ENCODE measurements around the gene IMPDH2.

Gene IMPDH2

DNA sequence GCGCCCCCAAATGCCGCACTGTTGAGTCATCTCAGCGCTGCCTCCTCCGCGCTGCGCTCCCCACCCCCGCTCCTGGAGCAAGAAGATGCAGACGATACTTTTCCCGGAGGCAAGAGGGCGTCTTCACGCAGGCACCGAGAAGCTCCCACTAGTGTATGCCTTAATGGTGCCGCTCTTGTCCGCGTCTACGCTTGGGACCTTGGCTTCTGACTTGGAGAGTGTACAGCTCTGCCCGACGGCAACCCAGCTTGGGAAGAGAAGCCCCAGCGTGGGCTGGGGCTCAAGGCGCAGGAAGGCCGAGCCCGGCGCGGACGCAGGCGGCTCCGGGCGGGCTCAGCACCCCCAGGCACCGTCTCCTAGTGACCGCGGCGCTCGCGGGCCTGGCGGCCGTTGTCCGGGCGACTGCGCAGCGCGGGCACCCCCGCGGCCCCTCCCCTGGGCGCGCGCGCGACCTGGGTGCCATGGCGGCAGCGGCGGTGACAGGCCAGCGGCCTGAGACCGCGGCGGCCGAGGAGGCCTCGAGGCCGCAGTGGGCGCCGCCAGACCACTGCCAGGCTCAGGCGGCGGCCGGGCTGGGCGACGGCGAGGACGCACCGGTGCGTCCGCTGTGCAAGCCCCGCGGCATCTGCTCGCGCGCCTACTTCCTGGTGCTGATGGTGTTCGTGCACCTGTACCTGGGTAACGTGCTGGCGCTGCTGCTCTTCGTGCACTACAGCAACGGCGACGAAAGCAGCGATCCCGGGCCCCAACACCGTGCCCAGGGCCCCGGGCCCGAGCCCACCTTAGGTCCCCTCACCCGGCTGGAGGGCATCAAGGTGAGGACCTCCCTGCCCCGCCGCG lies 39.2 kb downstream of the IMPDH2 start, which contains the start of gene P4HTM (continued):
- TF ChIP-seq ZNF600 (tag by site-specific recombination; IDR thresholded peaks at IDR 0.05) (no peak; the same call in 1 of the 2 replicates), GLI4 (tag by site-specific recombination; IDR thresholded peaks at IDR 0.05) (no peak), KLF10 (tag by site-specific recombination; IDR thresholded peaks at IDR 0.05) (peak; percentile 81), FEZF1 (tag by site-specific recombination; IDR thresholded peaks at IDR 0.05) (no peak), ZNF239 (tag by site-specific recombination; IDR thresholded peaks at IDR 0.05) (no peak), SALL2 (tag by site-specific recombination; IDR thresholded peaks at IDR 0.05; ENCODE audit: borderline replicate concordance) (no peak), ZNF629 (tag by site-specific recombination; IDR thresholded peaks at IDR 0.05) (peak; percentile 71; the same call in 1 of the 2 replicates), ZNF473 (tag by site-specific recombination; IDR thresholded peaks at IDR 0.05) (no peak), ZNF174 (tag by site-specific recombination; IDR thresholded peaks at IDR 0.05) (no peak), GLIS1 (tag by site-specific recombination; IDR thresholded peaks at IDR 0.05) (peak; percentile 86), ZEB2 (tag by site-specific recombination; IDR thresholded peaks at IDR 0.05) (peak; percentile 92; the same call in 1 of the 2 replicates), ZNF426 (tag by site-specific recombination; IDR thresholded peaks at IDR 0.05) (no peak), ZFP37 (tag by site-specific recombination; IDR thresholded peaks at IDR 0.05) (no peak), ZNF416 (tag by site-specific recombination; IDR thresholded peaks at IDR 0.05) (no peak), MZF1 (tag by site-specific recombination; IDR thresholded peaks at IDR 0.05; ENCODE audit: borderline replicate concordance) (no peak), ZNF302 (tag by site-specific recombination; IDR thresholded peaks at IDR 0.05; ENCODE audit: low read depth) (no peak), KLF9 (tag by site-specific recombination; IDR thresholded peaks at IDR 0.05; ENCODE audit: low read depth) (0 out of 2 replicates have a peak, but pooled peaks have one; percentile 22), ZNF19 (tag by site-specific recombination; IDR thresholded peaks at IDR 0.05; ENCODE audit: low read depth) (no peak), YY2 (tag by site-specific recombination; IDR thresholded peaks at IDR 0.05) (0 out of 2 replicates have a peak, but pooled peaks have one; percentile 4), ZNF549 (tag by site-specific recombination; IDR thresholded peaks at IDR 0.05) (no peak), ZNF335 (tag by site-specific recombination; conservative IDR thresholded peaks at IDR 0.05) (peak; percentile 92), ZNF768 (tag by site-specific recombination; IDR thresholded peaks at IDR 0.05) (no peak), ZNF510 (tag by site-specific recombination; IDR thresholded peaks at IDR 0.05; ENCODE audit: insufficient replicate concordance) (no peak)
- TF ChIP-seq, protein P1, sequence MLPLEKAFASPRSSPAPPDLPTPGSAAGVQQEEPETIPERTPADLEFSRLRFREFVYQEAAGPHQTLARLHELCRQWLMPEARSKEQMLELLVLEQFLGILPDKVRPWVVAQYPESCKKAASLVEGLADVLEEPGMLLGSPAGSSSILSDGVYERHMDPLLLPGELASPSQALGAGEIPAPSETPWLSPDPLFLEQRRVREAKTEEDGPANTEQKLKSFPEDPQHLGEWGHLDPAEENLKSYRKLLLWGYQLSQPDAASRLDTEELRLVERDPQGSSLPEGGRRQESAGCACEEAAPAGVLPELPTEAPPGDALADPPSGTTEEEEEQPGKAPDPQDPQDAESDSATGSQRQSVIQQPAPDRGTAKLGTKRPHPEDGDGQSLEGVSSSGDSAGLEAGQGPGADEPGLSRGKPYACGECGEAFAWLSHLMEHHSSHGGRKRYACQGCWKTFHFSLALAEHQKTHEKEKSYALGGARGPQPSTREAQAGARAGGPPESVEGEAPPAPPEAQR (tag by site-specific recombination; IDR thresholded peaks at IDR 0.05): no peak
- TF ChIP-seq, protein P2, sequence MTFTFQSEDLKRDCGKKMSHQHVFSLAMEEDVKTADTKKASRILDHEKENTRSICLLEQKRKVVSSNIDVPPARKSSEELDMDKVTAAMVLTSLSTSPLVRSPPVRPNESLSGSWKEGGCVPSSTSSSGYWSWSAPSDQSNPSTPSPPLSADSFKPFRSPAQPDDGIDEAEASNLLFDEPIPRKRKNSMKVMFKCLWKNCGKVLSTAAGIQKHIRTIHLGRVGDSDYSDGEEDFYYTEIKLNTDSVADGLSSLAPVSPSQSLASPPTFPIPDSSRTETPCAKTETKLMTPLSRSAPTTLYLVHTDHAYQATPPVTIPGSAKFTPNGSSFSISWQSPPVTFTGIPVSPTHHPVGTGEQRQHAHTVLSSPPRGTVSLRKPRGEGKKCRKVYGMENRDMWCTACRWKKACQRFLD (tag by site-specific recombination; IDR thresholded peaks at IDR 0.05): no peak
- TF ChIP-seq, protein P3, sequence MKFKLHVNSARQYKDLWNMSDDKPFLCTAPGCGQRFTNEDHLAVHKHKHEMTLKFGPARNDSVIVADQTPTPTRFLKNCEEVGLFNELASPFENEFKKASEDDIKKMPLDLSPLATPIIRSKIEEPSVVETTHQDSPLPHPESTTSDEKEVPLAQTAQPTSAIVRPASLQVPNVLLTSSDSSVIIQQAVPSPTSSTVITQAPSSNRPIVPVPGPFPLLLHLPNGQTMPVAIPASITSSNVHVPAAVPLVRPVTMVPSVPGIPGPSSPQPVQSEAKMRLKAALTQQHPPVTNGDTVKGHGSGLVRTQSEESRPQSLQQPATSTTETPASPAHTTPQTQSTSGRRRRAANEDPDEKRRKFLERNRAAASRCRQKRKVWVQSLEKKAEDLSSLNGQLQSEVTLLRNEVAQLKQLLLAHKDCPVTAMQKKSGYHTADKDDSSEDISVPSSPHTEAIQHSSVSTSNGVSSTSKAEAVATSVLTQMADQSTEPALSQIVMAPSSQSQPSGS (tag by site-specific recombination; IDR thresholded peaks at IDR 0.05; ENCODE audit: low read depth): no peak
- TF ChIP-seq, protein P4, sequence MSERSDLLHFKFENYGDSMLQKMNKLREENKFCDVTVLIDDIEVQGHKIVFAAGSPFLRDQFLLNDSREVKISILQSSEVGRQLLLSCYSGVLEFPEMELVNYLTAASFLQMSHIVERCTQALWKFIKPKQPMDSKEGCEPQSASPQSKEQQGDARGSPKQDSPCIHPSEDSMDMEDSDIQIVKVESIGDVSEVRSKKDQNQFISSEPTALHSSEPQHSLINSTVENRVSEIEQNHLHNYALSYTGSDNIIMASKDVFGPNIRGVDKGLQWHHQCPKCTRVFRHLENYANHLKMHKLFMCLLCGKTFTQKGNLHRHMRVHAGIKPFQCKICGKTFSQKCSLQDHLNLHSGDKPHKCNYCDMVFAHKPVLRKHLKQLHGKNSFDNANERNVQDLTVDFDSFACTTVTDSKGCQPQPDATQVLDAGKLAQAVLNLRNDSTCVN (tag by site-specific recombination; optimal IDR thresholded peaks at IDR 0.05): peak; percentile 88
- TF ChIP-seq, protein P5, sequence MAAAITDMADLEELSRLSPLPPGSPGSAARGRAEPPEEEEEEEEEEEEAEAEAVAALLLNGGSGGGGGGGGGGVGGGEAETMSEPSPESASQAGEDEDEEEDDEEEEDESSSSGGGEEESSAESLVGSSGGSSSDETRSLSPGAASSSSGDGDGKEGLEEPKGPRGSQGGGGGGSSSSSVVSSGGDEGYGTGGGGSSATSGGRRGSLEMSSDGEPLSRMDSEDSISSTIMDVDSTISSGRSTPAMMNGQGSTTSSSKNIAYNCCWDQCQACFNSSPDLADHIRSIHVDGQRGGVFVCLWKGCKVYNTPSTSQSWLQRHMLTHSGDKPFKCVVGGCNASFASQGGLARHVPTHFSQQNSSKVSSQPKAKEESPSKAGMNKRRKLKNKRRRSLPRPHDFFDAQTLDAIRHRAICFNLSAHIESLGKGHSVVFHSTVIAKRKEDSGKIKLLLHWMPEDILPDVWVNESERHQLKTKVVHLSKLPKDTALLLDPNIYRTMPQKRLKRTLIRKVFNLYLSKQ (tag by site-specific recombination; IDR thresholded peaks at IDR 0.05; ENCODE audit: borderline replicate concordance): no peak
- TF ChIP-seq, protein P6, sequence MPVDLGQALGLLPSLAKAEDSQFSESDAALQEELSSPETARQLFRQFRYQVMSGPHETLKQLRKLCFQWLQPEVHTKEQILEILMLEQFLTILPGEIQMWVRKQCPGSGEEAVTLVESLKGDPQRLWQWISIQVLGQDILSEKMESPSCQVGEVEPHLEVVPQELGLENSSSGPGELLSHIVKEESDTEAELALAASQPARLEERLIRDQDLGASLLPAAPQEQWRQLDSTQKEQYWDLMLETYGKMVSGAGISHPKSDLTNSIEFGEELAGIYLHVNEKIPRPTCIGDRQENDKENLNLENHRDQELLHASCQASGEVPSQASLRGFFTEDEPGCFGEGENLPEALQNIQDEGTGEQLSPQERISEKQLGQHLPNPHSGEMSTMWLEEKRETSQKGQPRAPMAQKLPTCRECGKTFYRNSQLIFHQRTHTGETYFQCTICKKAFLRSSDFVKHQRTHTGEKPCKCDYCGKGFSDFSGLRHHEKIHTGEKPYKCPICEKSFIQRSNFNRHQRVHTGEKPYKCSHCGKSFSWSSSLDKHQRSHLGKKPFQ (tag by site-specific recombination; IDR thresholded peaks at IDR 0.05): no peak
- TF ChIP-seq, protein P7, sequence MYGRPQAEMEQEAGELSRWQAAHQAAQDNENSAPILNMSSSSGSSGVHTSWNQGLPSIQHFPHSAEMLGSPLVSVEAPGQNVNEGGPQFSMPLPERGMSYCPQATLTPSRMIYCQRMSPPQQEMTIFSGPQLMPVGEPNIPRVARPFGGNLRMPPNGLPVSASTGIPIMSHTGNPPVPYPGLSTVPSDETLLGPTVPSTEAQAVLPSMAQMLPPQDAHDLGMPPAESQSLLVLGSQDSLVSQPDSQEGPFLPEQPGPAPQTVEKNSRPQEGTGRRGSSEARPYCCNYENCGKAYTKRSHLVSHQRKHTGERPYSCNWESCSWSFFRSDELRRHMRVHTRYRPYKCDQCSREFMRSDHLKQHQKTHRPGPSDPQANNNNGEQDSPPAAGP (tag by site-specific recombination; IDR thresholded peaks at IDR 0.05): peak; percentile 80

All from HEK293 (cell line).